Stomach (tissue), 9 donors: ENCODE data around the gene SPACA7. TPM values are rescaled to one million over a fixed set of nuclear protein-coding genes. Genes with fewer than 3 reads are reported as not detected.

ENCODE experiments used
- DNase-seq, 2 donors: peaks; one replicate each; pipeline versions ENCODE4 v3.0.0 to v3.0.0-alpha.2; 2013 to 2019
- H3K27ac ChIP-seq, 5 donors: fragments of 200-600 bp in 4 of 5; sonication (generic) in 4 of 5; one replicate each; pipeline ENCODE4 v1.5.1; 2013 to 2019; ENCODE audit warnings: mild to moderate bottlenecking in 1 of 5, moderate library complexity in 1 of 5
- H3K27me3 ChIP-seq, 3 donors: fragments of 200-600 bp; sonication (generic); one replicate each; pipeline ENCODE4 v1.5.1; 2017 to 2019; ENCODE audit warnings: mixed run types in 1 of 3
- H3K36me3 ChIP-seq, 4 donors: fragments of 200-600 bp; sonication (generic); 1 replicate in 3 of 4; 2 replicates in 1 of 4; pipeline ENCODE4 v1.5.1; 2016 to 2019
- H3K4me1 ChIP-seq, 4 donors: fragments of 200-600 bp; sonication (generic); one replicate each; pipeline ENCODE4 v1.5.1; 2016 to 2019
- H3K4me3 ChIP-seq, 4 donors: fragments of 200-600 bp; sonication (generic) in 3 of 4; one replicate each; pipeline ENCODE4 v1.5.1; 2016 to 2019; ENCODE audit warnings: mild to moderate bottlenecking in 1 of 4
- H3K9me3 ChIP-seq, 4 donors: fragments of 200-600 bp; sonication (generic); one replicate each; pipeline ENCODE4 v1.5.1; 2016 to 2019
- EP300 ChIP-seq: sonication (generic); formaldehyde crosslinking; IDR thresholded peaks from one replicate; pipeline ENCODE4 v1.6.1; 2017; ENCODE audit warnings: antibody characterized with exemption
- POLR2A ChIP-seq, 4 donors: fragments of 450-650 bp; IDR thresholded peaks; one replicate each; pipeline ENCODE4 v1.6.1; 2016; ENCODE audit warnings: antibody characterized with exemption in 4 of 4, control low read depth in 2 of 4, mild to moderate bottlenecking in 1 of 4, moderate library complexity in 1 of 4
- POLR2AphosphoS5 ChIP-seq, 3 donors: sonication (generic); formaldehyde crosslinking; IDR thresholded peaks; one replicate each; pipeline ENCODE4 v1.6.1; 2016; ENCODE audit warnings: antibody characterized with exemption in 3 of 3
- WGBS, 5 donors: extraction: QIAGEN DNeasy Blood & Tissue Kit in 3 of 5; methylation state at CpG; one replicate each; pipeline versions ENCODE4 v1.1.5 to v1.1.7; 2013 to 2018; 5-methylcytosine and 5-hydroxymethylcytosine counted together
- intact Hi-C: fragments of 100-400 bp; cut with DNase I; formaldehyde crosslinking; loops from one replicate; pipeline ENCODE4 v1.15.1; 2023; ENCODE audit warnings: low total_unique reads
- polyA plus RNA-seq, 3 donors: library from polyadenylated mRNA; stranded (reverse); fragments of 200-250 nt; gene quantifications; one replicate each; pipeline ENCODE4 v1.2.3, GENCODE V29; 2013
- total RNA-seq, 5 donors: library from RNA; depleted of rRNA; stranded (reverse); fragments of >200 nt; gene quantifications; one replicate each; pipeline versions ENCODE4 v1.1.0 to v1.2.3, GENCODE V29; 2014 to 2016
- TF ChIP-seq, protein P1 (sequence below), 7 experiments: fragments of 450-650 bp in 4 of 7; fragments of 200-600 bp in 3 of 7; sonication (generic) in 3 of 7; IDR thresholded peaks; one replicate each; pipeline ENCODE4 v1.5.1; 2016 to 2019; ENCODE audit warnings: antibody characterized with exemption in 7 of 7, control low read depth in 2 of 7, mild to moderate bottlenecking in 1 of 7
- donor health status: healthy with polysubstance abuse.
- donor health status: Bipolar disorder and iron deficiency.
- donor health status: healthy.

Gene SPACA7
- total and polyA plus RNA-seq, 8 donors = not detected

DNA sequence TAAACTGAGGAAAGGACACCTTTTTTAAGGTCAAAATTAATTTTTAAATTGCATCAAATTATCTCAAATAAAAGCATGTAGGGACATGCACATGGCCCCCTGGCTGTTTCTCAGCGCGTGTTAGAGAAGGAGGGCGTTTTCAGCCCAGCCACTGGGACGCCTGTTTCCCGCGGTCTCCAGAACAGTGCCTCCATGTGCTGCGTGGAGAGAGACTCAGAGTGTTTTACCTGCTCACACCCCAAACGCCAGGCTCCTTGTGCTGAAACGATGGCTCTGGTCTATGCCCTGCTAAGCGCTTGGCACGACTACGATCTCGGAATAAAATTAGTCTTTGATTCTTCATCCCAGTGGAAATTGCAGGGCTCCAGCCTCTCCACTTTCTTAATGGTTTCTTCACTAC, 20.0 kb upstream of the SPACA7 start:
- Histone ChIP-seq H3K4me1 (no peaks in the 10 kb centered on the region), H3K27ac (no peak overlapping the region), H3K27me3 (peaks cover 0 to 32% (median 0%) of the 10 kb centered on the region in 3 donors), H3K36me3 (no peaks in the 10 kb centered on the region), H3K4me3 (no peak overlapping the region), H3K9me3 (peaks cover 0 to 15% (median 8%) of the 10 kb centered on the region in 4 donors)
- no peak for DNase-seq
- TF ChIP-seq, protein P1, sequence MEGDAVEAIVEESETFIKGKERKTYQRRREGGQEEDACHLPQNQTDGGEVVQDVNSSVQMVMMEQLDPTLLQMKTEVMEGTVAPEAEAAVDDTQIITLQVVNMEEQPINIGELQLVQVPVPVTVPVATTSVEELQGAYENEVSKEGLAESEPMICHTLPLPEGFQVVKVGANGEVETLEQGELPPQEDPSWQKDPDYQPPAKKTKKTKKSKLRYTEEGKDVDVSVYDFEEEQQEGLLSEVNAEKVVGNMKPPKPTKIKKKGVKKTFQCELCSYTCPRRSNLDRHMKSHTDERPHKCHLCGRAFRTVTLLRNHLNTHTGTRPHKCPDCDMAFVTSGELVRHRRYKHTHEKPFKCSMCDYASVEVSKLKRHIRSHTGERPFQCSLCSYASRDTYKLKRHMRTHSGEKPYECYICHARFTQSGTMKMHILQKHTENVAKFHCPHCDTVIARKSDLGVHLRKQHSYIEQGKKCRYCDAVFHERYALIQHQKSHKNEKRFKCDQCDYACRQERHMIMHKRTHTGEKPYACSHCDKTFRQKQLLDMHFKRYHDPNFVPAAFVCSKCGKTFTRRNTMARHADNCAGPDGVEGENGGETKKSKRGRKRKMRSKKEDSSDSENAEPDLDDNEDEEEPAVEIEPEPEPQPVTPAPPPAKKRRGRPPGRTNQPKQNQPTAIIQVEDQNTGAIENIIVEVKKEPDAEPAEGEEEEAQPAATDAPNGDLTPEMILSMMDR (IDR thresholded peaks at IDR 0.05) = no peak
- TF ChIP-seq EP300 (no peak), POLR2AphosphoS5 (IDR thresholded peaks at IDR 0.05) (no peak), POLR2A (IDR thresholded peaks at IDR 0.05) (no peak)
- intact Hi-C loops = no loop called here
- 78 to 87% (median 86%) methylated on average over 13 of the region's 13 CpGs for WGBS, 5 donors

GRCh38 chr13:112358156-112358555, 18.0 kb upstream of the SPACA7 start:
- H3K4me1 ChIP-seq = no peaks in the 10 kb centered on the region
- no peak for TF ChIP-seq POLR2AphosphoS5 (IDR thresholded peaks at IDR 0.05)
- TF ChIP-seq, protein P1 (IDR thresholded peaks at IDR 0.05) = no peak
- no peak for TF ChIP-seq POLR2A (IDR thresholded peaks at IDR 0.05)
- no peak for TF ChIP-seq EP300
- no peak overlapping the region for H3K4me3 ChIP-seq
- peaks cover 0 to 26% (median 0%) of the 10 kb centered on the region in 3 donors for H3K27me3 ChIP-seq
- no peak overlapping the region for H3K27ac ChIP-seq
- DNase-seq = no peak
- H3K36me3 ChIP-seq = no peaks in the 10 kb centered on the region
- peaks cover 0 to 33% (median 16%) of the 10 kb centered on the region in 4 donors for H3K9me3 ChIP-seq
- intact Hi-C loops = no loop called here
- 93 to 97% (median 96%) methylated on average over 4 of the region's 4 CpGs for WGBS, 5 donors

DNA sequence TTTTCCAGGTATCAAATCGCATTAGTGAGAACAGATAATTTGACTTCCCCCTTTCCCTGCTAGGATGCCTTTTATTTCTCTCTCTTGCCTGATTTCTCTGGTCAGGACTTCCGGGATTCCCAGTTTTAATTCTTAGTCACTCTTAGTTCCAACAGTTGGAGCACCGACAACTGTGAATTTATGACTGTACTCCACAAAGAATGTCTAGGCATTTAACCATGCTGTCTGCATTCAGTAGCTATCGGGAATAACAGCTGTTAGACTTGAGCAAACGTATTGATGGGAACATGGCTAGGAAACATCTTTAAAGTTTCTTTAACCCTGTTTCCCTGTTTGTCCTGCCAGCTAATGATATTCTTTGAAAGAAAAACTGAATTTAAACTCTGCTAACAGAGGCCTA, 14.1 kb upstream of the SPACA7 start:
- 60 to 76% (median 73%) methylated on average over 5 of the region's 5 CpGs for WGBS, 5 donors
- Histone ChIP-seq H3K4me1 (no peaks in the 10 kb centered on the region), H3K36me3 (no peaks in the 10 kb centered on the region), H3K27me3 (peaks cover 0 to 28% (median 0%) of the 10 kb centered on the region in 3 donors), H3K27ac (no peak overlapping the region), H3K9me3 (peaks cover 3 to 61% (median 29%) of the 10 kb centered on the region in 4 donors), H3K4me3 (no peak overlapping the region)
- no peak for DNase-seq
- TF ChIP-seq, protein P1 (IDR thresholded peaks at IDR 0.05) = no peak
- intact Hi-C loops = no loop called here

DNA sequence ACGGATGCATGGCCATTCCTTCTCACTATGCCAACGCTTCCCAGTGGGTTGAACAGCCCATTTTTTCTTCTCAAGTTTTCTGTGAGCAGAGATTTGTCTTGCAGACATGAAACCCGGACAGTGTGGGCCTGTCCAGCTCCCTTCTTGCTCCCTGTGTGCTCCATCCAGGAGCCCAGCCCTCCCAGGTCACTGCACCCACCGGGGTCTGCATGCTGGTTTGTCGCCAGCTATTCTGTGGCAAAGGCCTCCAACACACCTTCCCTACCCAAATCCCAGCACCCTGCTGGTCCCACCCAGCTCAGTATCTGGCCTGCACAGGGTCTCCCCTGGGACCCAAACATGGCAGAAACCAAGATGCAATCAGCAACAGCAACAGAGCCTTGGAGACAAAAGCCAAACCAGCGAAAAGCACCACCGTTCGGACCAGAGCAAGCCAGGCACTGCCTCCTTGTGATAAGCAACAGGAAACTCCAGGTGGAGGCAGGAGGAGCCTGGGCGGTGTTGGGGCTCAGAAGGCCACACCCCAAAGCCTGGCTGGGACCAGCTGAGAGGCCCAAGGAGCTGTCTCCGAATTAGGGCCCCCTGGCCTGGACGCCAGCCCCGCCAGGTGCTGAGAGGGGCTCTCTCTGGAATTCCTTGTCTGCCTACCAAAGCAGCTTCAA, 12.2 kb upstream of the SPACA7 start:
- TF ChIP-seq EP300 = no peak
- TF ChIP-seq POLR2A (IDR thresholded peaks at IDR 0.05) = no peak
- TF ChIP-seq, protein P1 (IDR thresholded peaks at IDR 0.05) = no peak
- TF ChIP-seq POLR2AphosphoS5 (IDR thresholded peaks at IDR 0.05) = no peak
- 54 to 58% (median 54%) methylated on average over 11 to 12 of the region's 12 CpGs for WGBS, 5 donors
- Histone ChIP-seq H3K27me3 (peaks cover 0 to 29% (median 0%) of the 10 kb centered on the region in 3 donors), H3K36me3 (no peaks in the 10 kb centered on the region), H3K27ac (no peak overlapping the region), H3K4me3 (no peak overlapping the region), H3K9me3 (peaks cover 4 to 76% (median 40%) of the 10 kb centered on the region in 4 donors), H3K4me1 (no peaks in the 10 kb centered on the region)
- DNase-seq = no peak
- intact Hi-C loops = no loop called here
